KBM-7 (cell line): ENCODE data around the gene METTL5.

ENCODE experiments used
- DNase-seq: peaks from one replicate; pipeline ENCODE4 v3.0.0-alpha.2; 2015
- in situ Hi-C: fragments of 300-500 bp; cut with MboI; formaldehyde crosslinking; loops from 2 replicates; pipeline ENCODE4 v1.14.3; 2020; ENCODE audit warnings: low sequenced_read_pairs, low pct_unique_long_range_greater_than_20kb, mixed read lengths

METTL5 gene

GRCh38 chr2:169797601-169798000 is 27.1 kb downstream of the METTL5 start:
- in situ Hi-C loops: no loop called here
- DNase-seq: no peak

DNA sequence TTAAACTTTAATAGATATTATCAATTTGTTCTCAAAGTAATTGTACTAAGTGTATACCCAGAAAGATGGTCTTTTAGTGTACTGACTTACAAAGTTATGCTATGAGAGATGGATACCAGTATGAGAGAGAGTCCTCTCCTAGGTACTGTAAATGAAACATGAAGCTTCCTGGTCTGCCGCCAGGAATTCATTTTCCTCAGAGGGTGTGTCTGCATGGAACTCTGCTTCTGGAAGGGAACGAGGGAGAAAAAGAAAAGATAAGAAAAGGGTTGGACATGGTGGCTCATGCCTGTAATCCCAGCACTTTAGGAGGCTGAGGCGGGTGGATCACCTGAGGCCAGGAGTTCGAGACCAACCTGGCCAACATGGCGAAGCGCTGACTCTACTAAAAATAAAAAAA is 28.3 kb downstream of the METTL5 start:
- in situ Hi-C loops: no loop called here
- DNase-seq: no peak

GRCh38 chr2:169795181-169795580 is 29.5 kb downstream of the METTL5 start:
- no peak for DNase-seq
- in situ Hi-C loops: no loop called here

- in situ Hi-C loops: no loop called here
- DNase-seq: no peak
Measured at GRCh38 chr2:169790581-169790980, 34.1 kb downstream of the METTL5 start.

DNA sequence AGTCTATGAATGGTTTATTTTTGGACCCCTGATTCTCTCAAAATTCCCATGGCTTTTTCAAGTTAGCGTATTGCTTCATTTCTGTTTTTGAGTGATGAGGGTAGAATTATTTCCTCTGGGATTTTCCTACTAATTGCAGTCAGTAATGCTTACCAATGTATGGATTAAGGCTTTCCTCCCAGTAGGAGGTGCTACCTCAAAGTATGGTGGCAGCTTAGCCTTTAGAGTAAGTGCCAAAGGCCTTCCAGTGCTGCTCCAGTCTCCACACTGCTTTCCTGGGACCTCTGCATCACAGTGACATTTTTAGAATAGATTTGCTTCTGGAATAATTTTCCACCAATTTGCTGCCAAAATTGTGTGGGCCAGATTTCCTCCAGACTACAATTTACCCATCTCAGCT is 42.2 kb downstream of the METTL5 start:
- in situ Hi-C loops: no loop called here

DNA sequence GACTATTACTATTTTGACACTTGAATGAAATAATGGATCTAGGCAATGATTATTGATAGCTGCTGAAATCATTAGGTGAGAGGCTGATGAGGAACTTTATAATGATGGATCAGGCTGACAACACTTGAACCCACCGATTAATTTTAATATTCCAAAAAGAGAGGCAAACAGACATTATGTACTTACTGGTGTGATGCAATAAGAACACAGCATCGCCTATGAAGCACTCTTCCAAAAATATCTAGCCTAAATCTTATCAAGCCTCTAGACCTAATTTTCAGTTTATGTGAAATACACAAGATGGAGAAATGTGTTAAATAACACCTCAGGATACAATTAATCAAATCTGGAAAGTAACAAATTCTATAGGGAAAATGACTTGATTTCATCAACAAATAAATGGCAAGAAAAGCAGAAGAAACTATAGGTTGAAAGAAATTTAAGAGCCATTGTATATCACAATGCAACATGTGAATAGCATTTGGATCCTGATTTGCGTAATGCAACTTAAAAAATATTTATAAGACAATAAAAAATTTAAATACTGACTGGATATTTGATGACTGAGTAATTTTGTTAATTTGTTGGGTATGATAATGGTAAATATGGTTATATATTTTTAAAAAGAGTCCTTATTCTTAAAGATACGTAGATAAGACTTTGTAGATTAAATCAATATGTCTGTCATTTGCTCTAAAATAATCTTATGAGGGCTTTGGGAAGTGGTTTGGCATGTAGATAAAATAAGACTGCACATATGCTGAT is 43.3 kb downstream of the METTL5 start:
- in situ Hi-C loops: no loop called here
- DNase-seq: no peak

More for the DNA sequence above, 42.2 kb downstream of the METTL5 start:
- no peak for DNase-seq

DNA sequence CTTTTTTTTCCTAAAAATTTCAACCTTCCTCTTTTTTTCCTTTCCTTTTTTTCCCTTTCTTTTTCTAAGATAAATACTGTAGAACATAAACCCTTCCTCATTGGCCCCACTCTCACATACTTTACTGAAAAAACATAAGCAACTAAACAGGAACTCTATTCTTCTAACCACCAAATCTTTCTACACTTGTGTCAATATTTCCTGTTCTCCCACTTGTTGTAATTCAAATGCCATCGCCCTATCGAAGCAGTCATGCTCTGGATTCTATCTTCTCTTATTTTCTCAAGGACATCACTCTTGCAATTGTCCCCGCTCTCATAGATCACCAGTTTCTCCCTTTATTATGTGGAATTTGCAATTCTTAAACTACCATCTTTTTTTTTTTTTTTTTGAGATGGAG is 46.3 kb downstream of the METTL5 start:
- in situ Hi-C loops: no loop called here
- DNase-seq: peak; percentile 55

DNA sequence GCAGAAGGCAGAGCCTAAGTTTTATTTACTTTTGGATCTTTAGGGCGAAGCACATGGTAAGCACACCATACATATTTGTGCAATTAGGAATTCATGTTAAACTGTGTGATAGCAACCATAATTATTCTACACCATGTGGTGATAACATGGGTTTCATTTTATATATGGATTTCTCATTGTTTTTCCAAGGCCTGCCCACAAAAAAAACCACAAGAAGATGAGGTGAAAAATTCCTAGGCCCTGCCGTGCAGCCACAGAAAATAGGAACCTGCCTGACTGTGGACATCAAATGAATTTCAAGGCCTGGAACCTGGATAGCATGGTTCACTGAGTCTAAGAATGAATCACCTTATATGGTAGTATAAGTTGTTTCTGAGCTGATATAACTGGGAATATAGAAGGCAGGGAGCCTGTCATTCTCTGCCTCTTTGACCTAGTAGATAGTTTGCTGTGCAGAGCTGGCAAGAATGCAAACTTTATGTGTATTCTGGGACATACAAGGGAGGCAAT is 48.4 kb downstream of the METTL5 start:
- in situ Hi-C loops: no loop called here
- DNase-seq: peak; percentile 38

- peak; percentile 18 for DNase-seq
- in situ Hi-C loops: no loop called here
Measured at GRCh38 chr2:169775765-169776164, 48.9 kb downstream of the METTL5 start.

- in situ Hi-C loops: no loop called here
- no peak for DNase-seq
Measured at GRCh38 chr2:169775354-169775753, 49.4 kb downstream of the METTL5 start.

DNA sequence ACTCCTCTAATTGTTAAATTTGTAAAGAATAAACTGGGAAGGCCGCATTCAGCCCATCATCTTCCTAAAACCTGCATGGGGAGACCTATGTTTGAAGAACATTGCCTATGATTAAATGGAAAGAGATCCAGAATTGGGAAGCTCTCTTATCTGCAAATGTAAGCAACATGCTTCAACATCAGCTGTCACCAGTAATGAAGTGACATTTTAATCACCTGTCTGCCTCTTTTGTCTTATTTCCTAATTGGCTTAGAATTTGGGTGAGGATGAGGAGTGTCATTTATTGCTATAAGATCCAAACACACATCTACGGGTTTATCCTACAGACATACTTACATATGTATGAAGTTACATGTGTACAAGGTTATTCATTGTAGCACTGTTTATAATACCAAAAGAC is 52.1 kb downstream of the METTL5 start:
- no peak for DNase-seq
- in situ Hi-C loops: no loop called here

GRCh38 chr2:169771612-169772011 is 53.1 kb downstream of the METTL5 start:
- in situ Hi-C loops: no loop called here
- no peak for DNase-seq

- in situ Hi-C loops: no loop called here
- DNase-seq: peak; percentile 61
Measured at GRCh38 chr2:169771021-169771420, 53.7 kb downstream of the METTL5 start.

- DNase-seq: no peak
- in situ Hi-C loops: no loop called here
Measured at GRCh38 chr2:169768262-169768995, 56.3 kb downstream of the METTL5 start.

DNA sequence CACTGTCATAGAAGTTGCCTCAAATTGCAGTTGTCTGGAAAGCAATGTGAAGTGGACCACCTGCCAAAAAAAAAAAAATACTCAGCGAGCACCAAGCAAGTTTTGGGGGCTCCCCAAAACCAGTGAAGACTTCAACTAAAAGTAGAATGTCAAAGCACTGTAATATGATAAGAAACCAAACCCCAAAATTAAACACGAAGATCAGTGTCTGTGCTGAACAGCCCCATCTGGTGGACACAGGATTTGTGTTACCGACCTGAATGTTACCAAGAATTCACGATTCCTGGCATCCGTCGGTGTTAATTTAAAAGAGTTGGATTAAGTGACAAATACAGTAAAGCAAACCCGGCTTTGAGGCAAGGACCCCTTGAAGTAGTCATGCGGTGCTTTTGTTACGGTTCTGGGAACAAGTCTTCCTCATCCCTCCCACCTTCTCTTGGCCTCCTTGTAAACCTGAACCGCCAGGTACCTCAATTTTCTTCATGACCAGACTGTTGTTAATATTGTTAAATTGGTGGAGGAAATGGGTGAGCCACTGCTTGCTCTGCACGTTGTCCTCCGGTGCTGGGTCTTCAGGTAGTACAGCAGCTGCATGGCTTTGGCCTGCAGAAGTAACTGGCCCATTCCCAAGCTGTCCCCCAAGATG is 57.3 kb downstream of the METTL5 start:
- peak; percentile 63 for DNase-seq
- in situ Hi-C loops: no loop called here

DNA sequence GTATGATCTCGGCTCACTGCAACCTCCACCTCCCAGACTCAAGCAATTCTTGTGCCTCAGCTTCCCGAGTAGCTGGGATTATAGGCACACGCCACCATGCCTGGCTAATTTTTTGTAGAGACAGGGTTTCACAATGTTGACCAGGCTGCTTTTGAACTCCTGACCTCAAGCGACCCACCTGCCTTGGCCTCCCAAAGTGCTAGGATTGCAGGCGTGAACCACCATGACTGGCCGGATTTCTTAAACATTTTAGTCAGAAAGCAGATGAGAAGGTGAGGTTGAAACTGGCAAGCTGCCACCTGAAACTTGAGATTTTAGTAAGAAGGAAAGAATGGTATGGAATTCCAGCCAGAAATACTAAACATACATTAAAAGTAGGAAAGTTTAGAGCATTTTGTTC is 59.2 kb downstream of the METTL5 start:
- in situ Hi-C loops: no loop called here
- DNase-seq: no peak

DNA sequence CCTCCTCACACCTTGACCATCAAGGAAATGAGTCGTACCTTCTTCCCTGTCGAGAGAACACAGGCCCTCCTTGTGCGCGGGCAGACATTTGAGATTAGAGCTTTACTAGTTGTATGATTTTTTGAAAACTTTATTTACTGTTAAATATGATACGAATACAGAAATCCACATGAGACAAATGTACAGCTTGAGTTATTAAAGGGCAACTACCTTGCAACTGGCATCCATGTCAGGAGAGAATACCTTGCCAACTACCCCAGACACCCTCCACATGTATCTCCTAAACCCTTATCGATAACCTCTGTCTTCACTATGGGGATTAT is 62.8 kb downstream of the METTL5 start:
- DNase-seq: no peak
- in situ Hi-C loops: no loop called here
